Progenitor cell of endocrine pancreas (in vitro differentiated cells): Measurements from ENCODE around the gene SDC4. TPM values are rescaled to one million over a fixed set of nuclear protein-coding genes. Genes with fewer than 3 reads are reported as not detected.

Experiments used
- DNase-seq: peaks from one replicate; pipeline ENCODE4 v3.0.0; 2021; ENCODE audit warnings: low spot score; ENCODE audit not compliant: unreplicated experiment
- H3K27ac Mint-ChIP-seq: 2 replicates; pipeline ENCODE4 v1.8.0; 2021; ENCODE audit warnings: mild to moderate bottlenecking, moderate library complexity, mixed read lengths
- H3K27me3 Mint-ChIP-seq: 2 replicates; pipeline ENCODE4 v1.8.0; 2021; ENCODE audit warnings: mixed read lengths
- H3K36me3 Mint-ChIP-seq: 2 replicates; pipeline ENCODE4 v1.8.0; 2022; ENCODE audit warnings: mixed read lengths; ENCODE audit not compliant: insufficient read depth
- H3K4me1 Mint-ChIP-seq: 2 replicates; pipeline ENCODE4 v1.8.0; 2021; ENCODE audit warnings: low read depth, mixed read lengths
- H3K4me3 Mint-ChIP-seq: 2 replicates; pipeline ENCODE4 v1.8.0; 2021; ENCODE audit warnings: low read depth, mild to moderate bottlenecking, moderate library complexity, mixed read lengths
- H3K9me3 Mint-ChIP-seq: 2 replicates; pipeline ENCODE4 v1.8.0; 2021; ENCODE audit warnings: low read depth, mixed read lengths
- total RNA-seq: library from RNA; stranded (reverse); gene quantifications from 2 replicates; pipeline ENCODE4 v1.2.1, GENCODE V29; 2021
- TF ChIP-seq, protein P1 (sequence below): fragments of 200-600 bp; sonication (generic); IDR thresholded peaks from one replicate; pipeline ENCODE4 v1.5.0; 2021; ENCODE audit warnings: antibody characterized with exemption, mild to moderate bottlenecking; ENCODE audit not compliant: unreplicated experiment

SDC4 gene
- total RNA-seq, 1 donor from 2014 or later = 121 TPM

- H3K9me3 Mint-ChIP-seq = no peaks in the 10 kb centered on the region
- peak overlapping the region; percentile 98 for H3K4me3 Mint-ChIP-seq
- TF ChIP-seq, protein P1, sequence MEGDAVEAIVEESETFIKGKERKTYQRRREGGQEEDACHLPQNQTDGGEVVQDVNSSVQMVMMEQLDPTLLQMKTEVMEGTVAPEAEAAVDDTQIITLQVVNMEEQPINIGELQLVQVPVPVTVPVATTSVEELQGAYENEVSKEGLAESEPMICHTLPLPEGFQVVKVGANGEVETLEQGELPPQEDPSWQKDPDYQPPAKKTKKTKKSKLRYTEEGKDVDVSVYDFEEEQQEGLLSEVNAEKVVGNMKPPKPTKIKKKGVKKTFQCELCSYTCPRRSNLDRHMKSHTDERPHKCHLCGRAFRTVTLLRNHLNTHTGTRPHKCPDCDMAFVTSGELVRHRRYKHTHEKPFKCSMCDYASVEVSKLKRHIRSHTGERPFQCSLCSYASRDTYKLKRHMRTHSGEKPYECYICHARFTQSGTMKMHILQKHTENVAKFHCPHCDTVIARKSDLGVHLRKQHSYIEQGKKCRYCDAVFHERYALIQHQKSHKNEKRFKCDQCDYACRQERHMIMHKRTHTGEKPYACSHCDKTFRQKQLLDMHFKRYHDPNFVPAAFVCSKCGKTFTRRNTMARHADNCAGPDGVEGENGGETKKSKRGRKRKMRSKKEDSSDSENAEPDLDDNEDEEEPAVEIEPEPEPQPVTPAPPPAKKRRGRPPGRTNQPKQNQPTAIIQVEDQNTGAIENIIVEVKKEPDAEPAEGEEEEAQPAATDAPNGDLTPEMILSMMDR = no peak
- H3K4me1 Mint-ChIP-seq = peaks cover 31% of the 10 kb centered on the region
- peak overlapping the region; percentile 99 for H3K27ac Mint-ChIP-seq
- no peak for DNase-seq
- peaks cover 6% of the 10 kb centered on the region for H3K27me3 Mint-ChIP-seq
- peaks cover 10% of the 10 kb centered on the region for H3K36me3 Mint-ChIP-seq
Observed at GRCh38 chr20:45363611-45364492, 15.6 kb upstream of the SDC4 start.

DNA sequence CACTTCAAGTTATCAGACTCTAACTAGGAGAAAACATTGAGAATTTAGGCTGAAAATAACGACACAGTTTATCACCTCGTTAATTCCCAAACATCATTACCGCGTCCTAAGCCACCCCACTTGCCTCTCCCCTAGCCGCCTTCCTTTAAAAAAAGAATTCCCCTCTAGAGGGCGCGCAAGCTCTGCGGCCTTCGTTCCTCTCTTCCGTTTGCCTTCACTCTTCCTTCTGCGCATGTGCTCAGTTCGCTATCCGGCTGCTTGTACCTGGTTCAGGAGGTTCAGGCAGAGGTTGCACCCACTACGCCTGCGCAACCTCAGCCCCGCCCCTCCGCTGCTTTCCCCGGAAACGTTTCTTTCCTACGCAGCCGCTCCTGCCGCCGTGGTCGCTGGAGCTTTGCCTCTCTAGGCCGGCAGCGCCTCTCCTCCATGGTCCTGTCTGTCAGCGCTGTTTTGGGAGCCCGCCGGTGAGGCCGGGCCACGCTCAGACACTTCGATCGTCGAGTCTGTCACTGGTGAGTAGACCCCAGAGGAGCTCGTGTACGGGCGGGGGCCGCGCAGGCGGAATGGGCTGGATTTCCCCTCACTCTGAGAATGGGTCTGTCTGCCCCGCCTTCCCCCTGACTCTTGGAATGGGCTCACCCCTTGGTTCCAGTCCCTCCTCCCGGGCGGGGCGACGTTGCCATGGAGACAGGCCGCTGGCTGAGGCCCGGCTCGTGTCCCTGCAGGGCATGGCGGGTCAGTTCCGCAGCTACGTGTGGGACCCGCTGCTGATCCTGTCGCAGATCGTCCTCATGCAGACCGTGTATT lies 14.8 kb upstream of the SDC4 start, which contains the start of gene SYS1:
SYS1 (plus strand) TSS at position 353 of the 807 bp plus-strand sequence; CDS start at position 729, 376 bp downstream.
- DNase-seq = peak; percentile 97
- Mint-ChIP-seq H3K27me3 (peaks cover 14% of the 10 kb centered on the region), H3K9me3 (no peaks in the 10 kb centered on the region), H3K4me3 (peak within 1 kb of the TSS; percentile 98), H3K4me1 (peaks cover 39% of the 10 kb centered on the region), H3K27ac (peak within 1 kb of the TSS; percentile 99), H3K36me3 (peaks cover 4% of the 10 kb centered on the region)
- TF ChIP-seq, protein P1 = peak; percentile 82

DNA sequence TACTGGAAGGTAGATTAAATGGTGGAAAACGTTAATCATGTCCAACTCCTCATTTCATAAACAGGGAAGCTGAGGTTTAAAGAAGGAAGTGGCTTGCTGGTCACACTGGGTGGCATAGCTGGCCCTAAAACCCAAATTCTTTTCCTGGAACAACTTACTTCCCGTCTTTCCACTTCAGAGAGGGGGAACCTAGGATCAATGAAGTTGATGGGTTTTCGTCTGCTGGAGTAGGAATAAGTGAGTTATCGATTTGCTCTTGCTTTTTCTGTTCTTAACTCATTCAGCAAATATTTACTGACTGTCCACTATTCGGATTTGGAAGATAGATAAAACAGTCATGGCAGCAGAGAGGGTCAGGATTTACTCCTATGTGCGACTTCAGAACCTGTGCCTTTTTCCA lies 13.6 kb upstream of the SDC4 start:
- H3K36me3 Mint-ChIP-seq = peaks cover 2% of the 10 kb centered on the region
- H3K4me3 Mint-ChIP-seq = no peak overlapping the region
- DNase-seq = no peak
- H3K27ac Mint-ChIP-seq = peak overlapping the region; percentile 66
- no peaks in the 10 kb centered on the region for H3K9me3 Mint-ChIP-seq
- H3K27me3 Mint-ChIP-seq = peaks cover 18% of the 10 kb centered on the region
- TF ChIP-seq, protein P1 = no peak
- peaks cover 39% of the 10 kb centered on the region for H3K4me1 Mint-ChIP-seq

DNA sequence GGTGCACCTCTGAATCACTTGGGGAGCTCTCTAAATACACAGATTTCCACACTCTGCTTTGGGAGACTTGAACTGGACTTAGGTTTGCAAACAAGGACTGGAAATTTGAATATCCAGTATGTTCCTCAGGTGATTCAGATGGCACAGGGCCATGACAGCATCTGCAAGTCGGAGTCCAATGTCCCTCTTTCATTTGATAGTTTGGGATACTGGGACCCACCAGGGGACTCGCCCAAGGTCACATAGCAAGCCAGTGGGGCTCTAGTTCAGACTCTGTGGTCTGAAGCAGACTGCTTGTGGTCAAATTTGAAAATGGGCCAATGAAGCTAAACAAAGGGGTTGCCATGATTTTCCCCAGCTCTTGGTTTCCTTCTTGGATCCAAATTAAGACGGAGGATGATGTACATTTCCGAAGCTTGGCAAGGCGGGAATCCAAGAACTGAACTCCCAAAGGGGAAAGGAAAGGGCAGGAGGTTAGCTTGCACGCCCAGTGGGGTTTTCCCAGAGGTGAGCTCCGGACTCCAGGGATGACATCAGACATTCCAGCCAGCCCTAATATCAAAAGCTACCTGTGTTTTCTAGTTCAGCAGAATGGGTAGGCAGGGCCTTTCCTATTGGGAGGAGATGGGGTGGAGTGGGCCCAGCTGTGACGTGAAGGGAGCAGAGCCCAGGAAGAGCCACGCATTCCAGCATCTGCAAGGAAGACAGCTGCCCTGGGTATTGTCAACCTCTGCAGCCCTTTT lies 11.4 kb upstream of the SDC4 start:
- peaks cover 36% of the 10 kb centered on the region for H3K4me1 Mint-ChIP-seq
- no peaks in the 10 kb centered on the region for H3K9me3 Mint-ChIP-seq
- H3K4me3 Mint-ChIP-seq = no peak overlapping the region
- H3K27me3 Mint-ChIP-seq = peaks cover 32% of the 10 kb centered on the region
- TF ChIP-seq, protein P1 = no peak
- H3K36me3 Mint-ChIP-seq = no peaks in the 10 kb centered on the region
- DNase-seq = no peak
- H3K27ac Mint-ChIP-seq = peak overlapping the region; percentile 83

GRCh38 chr20:45359069-45359405 lies 10.8 kb upstream of the SDC4 start:
- H3K27me3 Mint-ChIP-seq = peaks cover 37% of the 10 kb centered on the region

More at GRCh38 chr20:45359069-45359405, 10.8 kb upstream of the SDC4 start:
- Mint-ChIP-seq H3K9me3 (no peaks in the 10 kb centered on the region), H3K36me3 (no peaks in the 10 kb centered on the region), H3K27ac (peak overlapping the region; percentile 83), H3K4me1 (peaks cover 34% of the 10 kb centered on the region), H3K4me3 (no peak overlapping the region)
- DNase-seq = no peak
- TF ChIP-seq, protein P1 = no peak
